Measurements from ENCODE around the gene TLR6.
"Not testable (repeated sequence)": the region's sequence is repeated elsewhere in the genome, so short reads cannot be mapped to it uniquely, and the experiment has no call there.

- TF ChIP-seq POLR2A (IDR thresholded peaks at IDR 0.05; ENCODE audit: extremely low read depth, insufficient read length); CTCF (IDR thresholded peaks at IDR 0.05; ENCODE audit: low read depth, low read length): not testable (repeated sequence)
These were observed 50.4 kb downstream of the TLR6 start for GRCh38 chr4:38806251-38806650.
